ENCODE data around the gene CCNL2.

DNA sequence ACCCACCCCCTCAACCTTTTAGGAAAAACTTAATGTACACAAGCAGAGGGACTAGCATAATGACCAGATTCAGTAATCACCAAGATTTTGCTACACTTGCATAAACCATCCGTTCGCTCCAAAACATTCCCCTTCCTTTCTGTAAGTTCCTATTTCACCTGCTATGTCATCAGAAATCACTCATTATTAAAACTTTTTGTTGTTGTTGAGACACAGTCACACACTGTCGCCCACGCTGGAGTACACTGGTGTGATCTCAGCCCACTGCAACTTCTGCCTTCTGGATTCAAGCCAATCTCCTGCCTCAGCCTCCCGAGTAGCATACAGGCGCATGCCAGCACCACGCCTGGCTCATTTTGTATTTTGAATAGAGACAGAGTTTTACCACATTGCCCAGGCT lies 4.5 kb upstream of the CCNL2 start:
- TF ChIP-seq, protein P1, sequence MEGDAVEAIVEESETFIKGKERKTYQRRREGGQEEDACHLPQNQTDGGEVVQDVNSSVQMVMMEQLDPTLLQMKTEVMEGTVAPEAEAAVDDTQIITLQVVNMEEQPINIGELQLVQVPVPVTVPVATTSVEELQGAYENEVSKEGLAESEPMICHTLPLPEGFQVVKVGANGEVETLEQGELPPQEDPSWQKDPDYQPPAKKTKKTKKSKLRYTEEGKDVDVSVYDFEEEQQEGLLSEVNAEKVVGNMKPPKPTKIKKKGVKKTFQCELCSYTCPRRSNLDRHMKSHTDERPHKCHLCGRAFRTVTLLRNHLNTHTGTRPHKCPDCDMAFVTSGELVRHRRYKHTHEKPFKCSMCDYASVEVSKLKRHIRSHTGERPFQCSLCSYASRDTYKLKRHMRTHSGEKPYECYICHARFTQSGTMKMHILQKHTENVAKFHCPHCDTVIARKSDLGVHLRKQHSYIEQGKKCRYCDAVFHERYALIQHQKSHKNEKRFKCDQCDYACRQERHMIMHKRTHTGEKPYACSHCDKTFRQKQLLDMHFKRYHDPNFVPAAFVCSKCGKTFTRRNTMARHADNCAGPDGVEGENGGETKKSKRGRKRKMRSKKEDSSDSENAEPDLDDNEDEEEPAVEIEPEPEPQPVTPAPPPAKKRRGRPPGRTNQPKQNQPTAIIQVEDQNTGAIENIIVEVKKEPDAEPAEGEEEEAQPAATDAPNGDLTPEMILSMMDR (IDR thresholded peaks at IDR 0.05 in 4 of 5, conservative IDR thresholded peaks at IDR 0.05 in 1 of 5), result no peak
- no peak for TF ChIP-seq POLR2A (IDR thresholded peaks at IDR 0.05)
